AG09319 (cell line): Measurements from ENCODE around the gene NUP43.

Experiments used
- DNase-seq: peaks from one replicate; pipeline ENCODE4 v3.0.0-alpha.2; 2010; ENCODE audit warnings: low read depth; ENCODE audit errors: extremely low read depth
- CTCF ChIP-seq: IDR thresholded peaks from 2 replicates; pipeline ENCODE4 v1.5.1; 2011; ENCODE audit warnings: low read depth, mild to moderate bottlenecking, inconsistent platforms, low read length, moderate library complexity

Gene NUP43

GRCh38 chr6:149746147-149746946 lies at the start of gene NUP43:
TSS of gene NUP43 (minus strand) at chr6:149746529. CDS start at chr6:149746495, 34 bp downstream.
- DNase-seq = peak; percentile 82
- peak; percentile 37 for TF ChIP-seq CTCF

DNA sequence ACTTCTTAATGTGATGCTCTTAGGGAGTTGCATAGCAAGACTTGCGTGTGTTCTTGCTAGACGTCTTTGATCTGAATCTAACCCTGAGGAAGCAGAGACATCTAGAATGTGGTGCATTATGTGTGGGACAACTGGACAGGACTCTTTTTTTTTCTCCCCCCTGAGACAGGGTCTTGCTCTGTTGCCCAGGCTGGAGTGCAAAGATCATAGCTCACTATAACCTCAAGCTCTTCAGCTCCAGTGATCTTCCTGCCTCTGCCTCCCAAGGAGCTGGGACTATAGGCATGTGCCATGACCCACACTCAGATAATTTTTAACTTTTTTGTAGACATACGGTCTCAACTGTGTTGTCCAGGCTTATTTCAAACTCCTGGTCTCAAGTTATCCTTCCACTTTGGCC lies 37.2 kb upstream of the NUP43 start:
- no peak for TF ChIP-seq CTCF
- no peak for DNase-seq

GRCh38 chr6:149782337-149782736 lies 36.0 kb upstream of the NUP43 start:
- no peak for DNase-seq
- TF ChIP-seq CTCF = no peak

- TF ChIP-seq CTCF = no peak
- no peak for DNase-seq
Measured at GRCh38 chr6:149781715-149782114, 35.4 kb upstream of the NUP43 start.

DNA sequence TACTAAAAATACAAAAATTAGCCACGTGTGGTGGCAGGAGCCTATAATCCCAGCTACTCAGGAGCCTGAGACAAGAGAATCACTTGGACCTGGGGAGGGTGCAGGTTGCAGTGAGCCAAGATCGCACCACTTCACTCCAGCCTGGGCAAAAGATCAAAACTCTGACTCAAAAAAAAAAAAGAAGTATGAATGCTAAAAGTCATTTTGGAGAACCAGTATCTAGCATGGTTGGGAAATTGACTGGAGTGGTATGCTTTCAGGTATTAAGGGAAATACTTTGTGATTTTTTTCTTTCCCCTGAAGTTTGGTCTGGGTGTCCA lies 33.3 kb upstream of the NUP43 start:
- TF ChIP-seq CTCF = no peak
- DNase-seq = no peak

GRCh38 chr6:149777624-149778023 lies 31.3 kb upstream of the NUP43 start:
- no peak for TF ChIP-seq CTCF
- DNase-seq = no peak

DNA sequence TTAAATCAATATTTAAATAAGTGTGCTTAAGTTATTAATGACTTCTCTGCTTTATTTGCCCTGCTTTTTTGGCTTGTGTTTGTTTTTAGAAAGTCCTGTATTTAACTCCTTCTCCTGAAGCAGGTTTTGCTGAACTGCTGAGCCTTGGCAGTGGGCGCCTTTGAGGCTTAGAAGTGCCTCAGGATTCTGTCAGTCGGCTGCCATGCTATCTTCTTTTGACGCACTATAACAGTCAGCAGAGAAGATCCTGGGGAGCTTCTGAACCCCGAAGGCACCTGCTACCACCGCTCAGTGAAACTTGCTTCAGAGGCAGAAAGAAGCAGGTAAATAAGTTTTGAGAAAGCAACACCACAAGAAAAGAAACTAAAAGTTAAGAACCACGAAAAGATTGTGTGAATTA lies 25.6 kb upstream of the NUP43 start:
- DNase-seq = no peak

More for the DNA sequence above, 25.6 kb upstream of the NUP43 start:
- TF ChIP-seq CTCF = no peak
